ENCODE measurements around the gene CCDC142.
"Not testable (repeated sequence)": the region's sequence is repeated elsewhere in the genome, so short reads cannot be mapped to it uniquely, and the experiment has no call there.

CCDC142 gene

GRCh38 chr2:74471332-74472065, 11.3 kb downstream of the CCDC142 start:
- DNase-seq = no peak

- DNase-seq = not testable (repeated sequence)
These were observed 12.1 kb downstream of the CCDC142 start for GRCh38 chr2:74470742-74471141.

GRCh38 chr2:74464406-74464805, 18.4 kb downstream of the CCDC142 start:
- no peak for DNase-seq

- DNase-seq = no peak
These were observed 20.1 kb downstream of the CCDC142 start for GRCh38 chr2:74462786-74463105.

GRCh38 chr2:74462054-74462785, 20.6 kb downstream of the CCDC142 start:
- DNase-seq = no peak

GRCh38 chr2:74461187-74462053, 21.4 kb downstream of the CCDC142 start:
- no peak for DNase-seq

- not testable (repeated sequence) for DNase-seq
These were observed 22.6 kb downstream of the CCDC142 start for GRCh38 chr2:74460187-74460586.

- not testable (repeated sequence) for DNase-seq
These were observed 23.2 kb downstream of the CCDC142 start for GRCh38 chr2:74459503-74460118.

GRCh38 chr2:74458938-74459363, 23.8 kb downstream of the CCDC142 start:
- DNase-seq = no peak

GRCh38 chr2:74458132-74458937, 24.5 kb downstream of the CCDC142 start, which contains the start of gene WBP1:
TSS of gene WBP1 (plus strand) at chr2:74458438. CDS start at chr2:74458603, 165 bp downstream.
- DNase-seq = peak; percentile 70

- DNase-seq = peak; percentile 95
These were observed 25.2 kb downstream of the CCDC142 start for GRCh38 chr2:74457549-74458131.

- DNase-seq = peak; percentile 71
These were observed 25.7 kb downstream of the CCDC142 start for GRCh38 chr2:74457129-74457548.

- DNase-seq = peak; percentile 95
These were observed 27.9 kb downstream of the CCDC142 start, which contains the start of gene INO80B for GRCh38 chr2:74454654-74455511. TSS of gene INO80B (plus strand) at chr2:74455087. CDS start at chr2:74455117, 30 bp downstream.

GRCh38 chr2:74450570-74451190, 32.1 kb downstream of the CCDC142 start:
- DNase-seq = no peak

GRCh38 chr2:74448771-74449170, 34.0 kb downstream of the CCDC142 start:
- no peak for DNase-seq

GRCh38 chr2:74447230-74447999, 35.4 kb downstream of the CCDC142 start:
- no peak for DNase-seq

GRCh38 chr2:74444498-74445318, 38.1 kb downstream of the CCDC142 start:
- DNase-seq = no peak

Measured in right kidney (tissue), 1 donor.